ENCODE data around the gene CREB5. TPM values are rescaled to one million over a fixed set of nuclear protein-coding genes. Genes with fewer than 3 reads are reported as not detected.

The CREB5 gene
- total and polyA plus RNA-seq, 11 donors: 7.6 to 38.7 (median 15.2) TPM

GRCh38 chr7:28530175-28530802 is 118.0 kb downstream of the CREB5 start:
- ATAC-seq: peak; percentile 47 to 80 (median 66)
- intact Hi-C loops (cut with DNase I): loop anchor here in 4 of 10 donors (10.0 kb wide), 2 partner anchors 95 to 115 kb away; partner anchors contain the start of gene CREB5 (in 3 of the 4)
- Histone ChIP-seq H3K27ac (peak overlapping the region; percentile 4 to 68 (median 35)), H3K4me3 (no peak overlapping the region), H3K9me3 (peaks cover 0 to 7% (median 0%) of the 10 kb centered on the region in 12 donors), H3K27me3 (no peaks in the 10 kb centered on the region), H3K36me3 (no peaks in the 10 kb centered on the region), H3K4me1 (peaks cover 0 to 48% (median 24%) of the 10 kb centered on the region in 12 donors)
- WGBS, 4 donors: 17 to 35% (median 33%) methylated on average over 12 of the region's 12 CpGs
- TF ChIP-seq POLR2A (IDR thresholded peaks at IDR 0.05) (no peak), CTCF (IDR thresholded peaks at IDR 0.05) (no peak)
- peak; percentile 44 to 71 (median 52) for DNase-seq

GRCh38 chr7:28530803-28531175 is 118.5 kb downstream of the CREB5 start:
- Histone ChIP-seq H3K27ac (peak overlapping the region in 11 of 12 donors; percentile 3 to 68 (median 44)), H3K27me3 (no peaks in the 10 kb centered on the region), H3K9me3 (peaks cover 0 to 7% (median 0%) of the 10 kb centered on the region in 12 donors), H3K4me1 (peaks cover 0 to 48% (median 24%) of the 10 kb centered on the region in 12 donors), H3K4me3 (no peak overlapping the region), H3K36me3 (no peaks in the 10 kb centered on the region)
- 32 to 47% (median 43%) methylated on average over 4 of the region's 4 CpGs for WGBS, 4 donors
- no peak for ATAC-seq
- intact Hi-C loops (cut with DNase I): loop anchor here in 4 of 10 donors (10.0 kb wide), 2 partner anchors 94 to 116 kb away; partner anchors contain the start of gene CREB5 (in 3 of the 4)
- no peak for DNase-seq
- no peak for TF ChIP-seq POLR2A (IDR thresholded peaks at IDR 0.05)
- TF ChIP-seq CTCF (IDR thresholded peaks at IDR 0.05): no peak

- H3K9me3 ChIP-seq: peaks cover 0 to 7% (median 0%) of the 10 kb centered on the region in 12 donors
- no peak overlapping the region for H3K4me3 ChIP-seq
- no peaks in the 10 kb centered on the region for H3K36me3 ChIP-seq
- 84 to 94% (median 90%) methylated on average over 3 of the region's 3 CpGs for WGBS, 4 donors
- H3K4me1 ChIP-seq: peaks cover 0 to 43% (median 24%) of the 10 kb centered on the region in 12 donors
- ATAC-seq (no peak), DNase-seq (no peak)
- TF ChIP-seq POLR2A (IDR thresholded peaks at IDR 0.05) (no peak), CTCF (IDR thresholded peaks at IDR 0.05) (no peak)
- intact Hi-C loops (cut with DNase I): loop anchor here in 4 of 10 donors (10.0 kb wide), 2 partner anchors 94 to 116 kb away; partner anchors contain the start of gene CREB5 (in 3 of the 4)
- H3K27me3 ChIP-seq: no peaks in the 10 kb centered on the region
- peak overlapping the region in 9 of 12 donors; percentile 3 to 68 (median 56) for H3K27ac ChIP-seq
Measured at GRCh38 chr7:28531291-28531690, 119.0 kb downstream of the CREB5 start.

- H3K27ac ChIP-seq: no peak overlapping the region
- TF ChIP-seq POLR2A (IDR thresholded peaks at IDR 0.05) (no peak), CTCF (IDR thresholded peaks at IDR 0.05) (no peak)
- WGBS, 4 donors: 92 to 97% (median 94%) methylated on average over 7 of the region's 7 CpGs
- peaks cover 0 to 7% (median 0%) of the 10 kb centered on the region in 12 donors for H3K9me3 ChIP-seq
- intact Hi-C loops (cut with DNase I): loop anchor here in 4 of 10 donors (10.0 kb wide), 2 partner anchors 93 to 117 kb away; partner anchors contain the start of gene CREB5 (in 3 of the 4)
- no peak for ATAC-seq
- peaks cover 0 to 40% (median 22%) of the 10 kb centered on the region in 12 donors for H3K4me1 ChIP-seq
- H3K36me3 ChIP-seq: no peaks in the 10 kb centered on the region
- no peak for DNase-seq
- no peaks in the 10 kb centered on the region for H3K27me3 ChIP-seq
- H3K4me3 ChIP-seq: no peak overlapping the region
Measured at GRCh38 chr7:28532181-28532580, 119.9 kb downstream of the CREB5 start.
